ENCODE results near the gene NXPE4.

- TF ChIP-seq POLR2AphosphoS5 (IDR thresholded peaks at IDR 0.05; ENCODE audit: low read depth, low read length) (no peak), POLR2A (IDR thresholded peaks at IDR 0.05; ENCODE audit: low read depth, low read length) (no peak)
Measured at GRCh38 chr11:114551060-114551459, 44.5 kb downstream of the NXPE4 start.
